Measurements from ENCODE around the gene SEC16B.

SEC16B gene

GRCh38 chr1:177979272-177979671, 9.4 kb upstream of the SEC16B start:
- DNase-seq, result no peak

- no peak for DNase-seq
Measured at GRCh38 chr1:177978530-177978929, 8.7 kb upstream of the SEC16B start.

GRCh38 chr1:177977141-177977540, 7.3 kb upstream of the SEC16B start:
- no peak for DNase-seq

- DNase-seq, result no peak
Measured at GRCh38 chr1:177976596-177976995, 6.7 kb upstream of the SEC16B start.

GRCh38 chr1:177975588-177976495, 6.0 kb upstream of the SEC16B start:
- peak in 1 of 56 donors; percentile 17 for DNase-seq

- no peak for DNase-seq
Measured at GRCh38 chr1:177973585-177973984, 3.7 kb upstream of the SEC16B start.

- no peak for DNase-seq
Measured at GRCh38 chr1:177969109-177969508, 749 bp downstream of the SEC16B start.

- DNase-seq, result no peak
Measured at GRCh38 chr1:177966199-177966598, 3.7 kb downstream of the SEC16B start.

- DNase-seq, result no peak
Measured at GRCh38 chr1:177965293-177965692, 4.6 kb downstream of the SEC16B start.

GRCh38 chr1:177964336-177964735, 5.5 kb downstream of the SEC16B start:
- no peak for DNase-seq

- no peak for DNase-seq
Measured at GRCh38 chr1:177960939-177961622, 8.8 kb downstream of the SEC16B start.

- DNase-seq, result peak in 2 of 56 donors; percentile 16 to 18
Measured at GRCh38 chr1:177959811-177960515, 9.9 kb downstream of the SEC16B start.

GRCh38 chr1:177958092-177958491, 11.8 kb downstream of the SEC16B start:
- DNase-seq, result no peak

- DNase-seq, result no peak
Measured at GRCh38 chr1:177954076-177954475, 15.8 kb downstream of the SEC16B start.

GRCh38 chr1:177953549-177953948, 16.3 kb downstream of the SEC16B start:
- DNase-seq, result no peak

GRCh38 chr1:177952691-177953090, 17.2 kb downstream of the SEC16B start:
- no peak for DNase-seq

- no peak for DNase-seq
Measured at GRCh38 chr1:177952249-177952648, 17.6 kb downstream of the SEC16B start.

- DNase-seq, result no peak
Measured at GRCh38 chr1:177950506-177950905, 19.4 kb downstream of the SEC16B start.

GRCh38 chr1:177948336-177948972, 21.4 kb downstream of the SEC16B start:
- peak in 46 of 56 donors; percentile 10 to 83 (median 38) for DNase-seq

- DNase-seq, result no peak
Measured at GRCh38 chr1:177947623-177948022, 22.2 kb downstream of the SEC16B start.

GRCh38 chr1:177945943-177946650, 23.8 kb downstream of the SEC16B start:
- DNase-seq, result peak in 46 of 56 donors; percentile 7 to 73 (median 40)

Data from nucleus accumbens (tissue), 56 donors.